ENCODE data around the gene TEX13A.

DNA sequence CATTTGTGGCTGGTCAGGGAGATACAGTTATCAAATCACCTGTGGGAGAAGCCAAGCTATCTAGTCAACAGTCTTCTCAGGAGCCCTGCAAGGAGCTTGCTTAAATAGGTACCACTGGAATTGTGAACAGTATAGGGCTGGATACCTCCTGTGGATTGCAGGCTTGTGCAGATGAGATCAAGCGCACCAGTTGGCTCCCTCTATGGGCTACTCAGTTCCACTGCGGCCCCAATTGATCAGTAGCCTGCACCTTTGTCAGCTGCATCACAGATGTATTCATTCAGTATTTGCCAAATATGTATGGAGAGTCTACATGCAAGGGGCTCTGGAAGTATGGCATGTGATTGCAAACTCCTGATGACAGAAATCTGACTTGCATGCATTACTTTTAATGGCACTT, 28.6 kb downstream of the TEX13A start:
- TF ChIP-seq, protein P1, sequence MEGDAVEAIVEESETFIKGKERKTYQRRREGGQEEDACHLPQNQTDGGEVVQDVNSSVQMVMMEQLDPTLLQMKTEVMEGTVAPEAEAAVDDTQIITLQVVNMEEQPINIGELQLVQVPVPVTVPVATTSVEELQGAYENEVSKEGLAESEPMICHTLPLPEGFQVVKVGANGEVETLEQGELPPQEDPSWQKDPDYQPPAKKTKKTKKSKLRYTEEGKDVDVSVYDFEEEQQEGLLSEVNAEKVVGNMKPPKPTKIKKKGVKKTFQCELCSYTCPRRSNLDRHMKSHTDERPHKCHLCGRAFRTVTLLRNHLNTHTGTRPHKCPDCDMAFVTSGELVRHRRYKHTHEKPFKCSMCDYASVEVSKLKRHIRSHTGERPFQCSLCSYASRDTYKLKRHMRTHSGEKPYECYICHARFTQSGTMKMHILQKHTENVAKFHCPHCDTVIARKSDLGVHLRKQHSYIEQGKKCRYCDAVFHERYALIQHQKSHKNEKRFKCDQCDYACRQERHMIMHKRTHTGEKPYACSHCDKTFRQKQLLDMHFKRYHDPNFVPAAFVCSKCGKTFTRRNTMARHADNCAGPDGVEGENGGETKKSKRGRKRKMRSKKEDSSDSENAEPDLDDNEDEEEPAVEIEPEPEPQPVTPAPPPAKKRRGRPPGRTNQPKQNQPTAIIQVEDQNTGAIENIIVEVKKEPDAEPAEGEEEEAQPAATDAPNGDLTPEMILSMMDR (IDR thresholded peaks at IDR 0.05; ENCODE audit: low read depth, low read length, missing input control): peak; percentile 42
- TF ChIP-seq RAD21 (IDR thresholded peaks at IDR 0.05): peak; percentile 28 to 66
- TF ChIP-seq, protein P2, sequence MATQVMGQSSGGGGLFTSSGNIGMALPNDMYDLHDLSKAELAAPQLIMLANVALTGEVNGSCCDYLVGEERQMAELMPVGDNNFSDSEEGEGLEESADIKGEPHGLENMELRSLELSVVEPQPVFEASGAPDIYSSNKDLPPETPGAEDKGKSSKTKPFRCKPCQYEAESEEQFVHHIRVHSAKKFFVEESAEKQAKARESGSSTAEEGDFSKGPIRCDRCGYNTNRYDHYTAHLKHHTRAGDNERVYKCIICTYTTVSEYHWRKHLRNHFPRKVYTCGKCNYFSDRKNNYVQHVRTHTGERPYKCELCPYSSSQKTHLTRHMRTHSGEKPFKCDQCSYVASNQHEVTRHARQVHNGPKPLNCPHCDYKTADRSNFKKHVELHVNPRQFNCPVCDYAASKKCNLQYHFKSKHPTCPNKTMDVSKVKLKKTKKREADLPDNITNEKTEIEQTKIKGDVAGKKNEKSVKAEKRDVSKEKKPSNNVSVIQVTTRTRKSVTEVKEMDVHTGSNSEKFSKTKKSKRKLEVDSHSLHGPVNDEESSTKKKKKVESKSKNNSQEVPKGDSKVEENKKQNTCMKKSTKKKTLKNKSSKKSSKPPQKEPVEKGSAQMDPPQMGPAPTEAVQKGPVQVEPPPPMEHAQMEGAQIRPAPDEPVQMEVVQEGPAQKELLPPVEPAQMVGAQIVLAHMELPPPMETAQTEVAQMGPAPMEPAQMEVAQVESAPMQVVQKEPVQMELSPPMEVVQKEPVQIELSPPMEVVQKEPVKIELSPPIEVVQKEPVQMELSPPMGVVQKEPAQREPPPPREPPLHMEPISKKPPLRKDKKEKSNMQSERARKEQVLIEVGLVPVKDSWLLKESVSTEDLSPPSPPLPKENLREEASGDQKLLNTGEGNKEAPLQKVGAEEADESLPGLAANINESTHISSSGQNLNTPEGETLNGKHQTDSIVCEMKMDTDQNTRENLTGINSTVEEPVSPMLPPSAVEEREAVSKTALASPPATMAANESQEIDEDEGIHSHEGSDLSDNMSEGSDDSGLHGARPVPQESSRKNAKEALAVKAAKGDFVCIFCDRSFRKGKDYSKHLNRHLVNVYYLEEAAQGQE (IDR thresholded peaks at IDR 0.05): no peak
- no peak for TF ChIP-seq RXRA (IDR thresholded peaks at IDR 0.05)
- no peak for TF ChIP-seq YY1 (IDR thresholded peaks at IDR 0.05)
- TF ChIP-seq, protein P3, sequence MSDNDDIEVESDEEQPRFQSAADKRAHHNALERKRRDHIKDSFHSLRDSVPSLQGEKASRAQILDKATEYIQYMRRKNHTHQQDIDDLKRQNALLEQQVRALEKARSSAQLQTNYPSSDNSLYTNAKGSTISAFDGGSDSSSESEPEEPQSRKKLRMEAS (IDR thresholded peaks at IDR 0.05): no peak
- TF ChIP-seq GABPA (IDR thresholded peaks at IDR 0.05 in 1 of 2, conservative IDR thresholded peaks at IDR 0.05 in 1 of 2): no peak
- TF ChIP-seq, protein P4, sequence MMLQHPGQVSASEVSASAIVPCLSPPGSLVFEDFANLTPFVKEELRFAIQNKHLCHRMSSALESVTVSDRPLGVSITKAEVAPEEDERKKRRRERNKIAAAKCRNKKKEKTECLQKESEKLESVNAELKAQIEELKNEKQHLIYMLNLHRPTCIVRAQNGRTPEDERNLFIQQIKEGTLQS (IDR thresholded peaks at IDR 0.05): no peak
- no peak for TF ChIP-seq JUND (IDR thresholded peaks at IDR 0.05)
- TF ChIP-seq FOXA1 (IDR thresholded peaks at IDR 0.05): no peak
- TF ChIP-seq, protein P5, sequence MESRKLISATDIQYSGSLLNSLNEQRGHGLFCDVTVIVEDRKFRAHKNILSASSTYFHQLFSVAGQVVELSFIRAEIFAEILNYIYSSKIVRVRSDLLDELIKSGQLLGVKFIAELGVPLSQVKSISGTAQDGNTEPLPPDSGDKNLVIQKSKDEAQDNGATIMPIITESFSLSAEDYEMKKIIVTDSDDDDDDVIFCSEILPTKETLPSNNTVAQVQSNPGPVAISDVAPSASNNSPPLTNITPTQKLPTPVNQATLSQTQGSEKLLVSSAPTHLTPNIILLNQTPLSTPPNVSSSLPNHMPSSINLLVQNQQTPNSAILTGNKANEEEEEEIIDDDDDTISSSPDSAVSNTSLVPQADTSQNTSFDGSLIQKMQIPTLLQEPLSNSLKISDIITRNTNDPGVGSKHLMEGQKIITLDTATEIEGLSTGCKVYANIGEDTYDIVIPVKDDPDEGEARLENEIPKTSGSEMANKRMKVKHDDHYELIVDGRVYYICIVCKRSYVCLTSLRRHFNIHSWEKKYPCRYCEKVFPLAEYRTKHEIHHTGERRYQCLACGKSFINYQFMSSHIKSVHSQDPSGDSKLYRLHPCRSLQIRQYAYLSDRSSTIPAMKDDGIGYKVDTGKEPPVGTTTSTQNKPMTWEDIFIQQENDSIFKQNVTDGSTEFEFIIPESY (IDR thresholded peaks at IDR 0.05): no peak

Measured in liver (tissue), 3 donors.